Panc1 (cell line): ENCODE data around the gene ATG4A. TPM values are rescaled to one million over a fixed set of nuclear protein-coding genes. Genes with fewer than 3 reads are reported as not detected.

Source experiments
- ATAC-seq: fragments of 200-7000 bp; cut with Tn5 transposase; 2 replicates; pipeline ENCODE4 v1.9.1; 2020; ENCODE audit warnings: mild to moderate bottlenecking, moderate library complexity
- BruUV-seq: library from RNA; stranded (reverse); fragments of 400-500 nt; replicated peaks from 2 replicates; lab custom pipeline; 2021; lab: Mats Ljungman, UMichigan
- CTCF ChIA-PET: fragments of 300-600 bp; sonication (Branson Sonifier 250); formaldehyde crosslinking; loops from one replicate; lab custom pipeline; 2022; ENCODE audit warnings: antibody characterized with exemption; lab: Charles Lee
- POLR2A ChIA-PET: fragments of 300-600 bp; sonication (Branson Sonifier 250); formaldehyde crosslinking; loops from one replicate; lab custom pipeline; 2022; ENCODE audit warnings: antibody characterized with exemption; lab: Charles Lee
- DNase-seq: peaks from one replicate; pipeline ENCODE4 v3.0.0-alpha.2; 2010; ENCODE audit warnings: low read depth, low spot score
- H3K27ac ChIP-seq: 2 replicates; pipeline ENCODE4 v1.5.1; 2011; ENCODE audit warnings: mild to moderate bottlenecking, low read length, inconsistent platforms
- H3K27me3 ChIP-seq: fragments of 200-500 bp; sonication (Bioruptor generic); 2 replicates; pipeline ENCODE4 v1.6.0; 2014; ENCODE audit warnings: low read length, inconsistent platforms; ENCODE audit not compliant: control insufficient read depth, insufficient read depth
- H3K36me3 ChIP-seq: fragments of 200-500 bp; sonication (Bioruptor generic); 2 replicates; pipeline ENCODE4 v1.5.1; 2014; ENCODE audit warnings: inconsistent platforms, mild to moderate bottlenecking, low read length, moderate library complexity; ENCODE audit not compliant: control insufficient read depth, insufficient read depth
- H3K4me1 ChIP-seq: 2 replicates; pipeline ENCODE4 v1.5.1; 2011; ENCODE audit warnings: inconsistent platforms, mild to moderate bottlenecking, low read length, moderate library complexity; ENCODE audit not compliant: control insufficient read depth, insufficient read depth
- H3K4me3 ChIP-seq, 2 experiments: 2 replicates each; pipeline ENCODE4 v1.5.1; 2011 to 2012; ENCODE audit warnings: low read depth in 2 of 2, low read length in 2 of 2, mild to moderate bottlenecking in 2 of 2, inconsistent platforms in 1 of 2, moderate library complexity in 1 of 2
- H3K9me3 ChIP-seq: fragments of 200-500 bp; sonication (Bioruptor generic); 2 replicates; pipeline ENCODE4 v1.5.1; 2014; ENCODE audit warnings: low read depth, mild to moderate bottlenecking, inconsistent platforms, low read length, moderate library complexity; ENCODE audit not compliant: control insufficient read depth, insufficient read depth
- CTCF ChIP-seq: fragments of 450-650 bp; IDR thresholded peaks from 2 replicates; pipeline ENCODE4 v1.5.1; 2017; ENCODE audit warnings: mild to moderate bottlenecking
- POLR2AphosphoS5 ChIP-seq: IDR thresholded peaks from 2 replicates; pipeline ENCODE4 v1.6.1; 2012; ENCODE audit warnings: mild to moderate bottlenecking, low read depth, low read length, moderate library complexity
- REST ChIP-seq, 2 experiments: IDR thresholded peaks; 2 replicates each; pipeline ENCODE4 v1.6.1; 2011 to 2012; ENCODE audit warnings: low read depth in 2 of 2, control low read depth in 1 of 2, low read length in 1 of 2, mild to moderate bottlenecking in 1 of 2, moderate library complexity in 1 of 2; ENCODE audit not compliant: insufficient read depth in 1 of 2
- SIN3A ChIP-seq: IDR thresholded peaks from 2 replicates; pipeline ENCODE4 v1.6.1; 2012; ENCODE audit warnings: low read depth, mild to moderate bottlenecking, low read length, moderate library complexity, borderline replicate concordance; ENCODE audit not compliant: insufficient read depth
- TCF7L2 ChIP-seq: IDR thresholded peaks from 2 replicates; pipeline ENCODE4 v1.6.1; 2011; ENCODE audit warnings: mild to moderate bottlenecking, low read depth, low read length, inconsistent platforms
- in situ Hi-C: cut with HindIII; loops from 2 replicates; pipeline ENCODE4 v1.10.0; 2016; ENCODE audit warnings: low sequenced_read_pairs, low pct_unique_long_range_greater_than_20kb
- intact Hi-C: fragments of 100-400 bp; cut with micrococcal nuclease; formaldehyde crosslinking; loops from one replicate; pipeline ENCODE4 v1.10.0; 2022; ENCODE audit not compliant: unreplicated experiment
- total RNA-seq: library from RNA; stranded (reverse); gene quantifications from one replicate; pipeline ENCODE4 v1.2.1, GENCODE V29; 2021; ENCODE audit not compliant: unreplicated experiment

Gene ATG4A
- total RNA-seq, 1 experiment from 2014 or later, result 13.7 TPM

GRCh38 chrX:108130889-108131288 lies 39.3 kb downstream of the ATG4A start:
- ChIA-PET CTCF (no interaction called here), POLR2A (no interaction called here)
- H3K4me1 ChIP-seq, result no peaks in the 10 kb centered on the region
- no peaks in the 10 kb centered on the region for H3K27me3 ChIP-seq
- H3K36me3 ChIP-seq, result no peaks in the 10 kb centered on the region
- in situ Hi-C loops, result no loop called here
- intact Hi-C loops, result no loop called here
- H3K9me3 ChIP-seq, result no peaks in the 10 kb centered on the region
- ATAC-seq (no peak), DNase-seq (no peak)
- TF ChIP-seq POLR2AphosphoS5 (no peak), TCF7L2 (no peak), REST (IDR thresholded peaks at IDR 0.05; ENCODE audit: insufficient read depth in 1 of 2, low read depth in 2 of 2, low read length in 1 of 2) (no peak), SIN3A (no peak), CTCF (no peak)
- no TSS peak for BruUV-seq
- no peak overlapping the region for H3K4me3 ChIP-seq
- H3K27ac ChIP-seq, result no peak overlapping the region

GRCh38 chrX:108131471-108131870 lies 39.9 kb downstream of the ATG4A start:
- BruUV-seq, result no TSS peak
- Histone ChIP-seq H3K27ac (no peak overlapping the region), H3K36me3 (no peaks in the 10 kb centered on the region), H3K4me1 (no peaks in the 10 kb centered on the region), H3K27me3 (no peaks in the 10 kb centered on the region), H3K9me3 (no peaks in the 10 kb centered on the region), H3K4me3 (no peak overlapping the region)
- ChIA-PET POLR2A (no interaction called here), CTCF (no interaction called here)
- in situ Hi-C loops, result no loop called here
- intact Hi-C loops, result no loop called here
- DNase-seq (no peak), ATAC-seq (no peak)
- TF ChIP-seq TCF7L2 (no peak), SIN3A (no peak), POLR2AphosphoS5 (no peak), REST (IDR thresholded peaks at IDR 0.05; ENCODE audit: insufficient read depth in 1 of 2, low read depth in 2 of 2, low read length in 1 of 2) (no peak), CTCF (no peak)
